ENCODE results near the gene ASB5. TPM values are rescaled to one million over a fixed set of nuclear protein-coding genes. Genes with fewer than 3 reads are reported as not detected.

The ASB5 gene
- total and polyA plus RNA-seq, 9 of the 15 experiments (the other 6 are each of a cell fraction or from before 2014, with no cell fraction given), result not detected

GRCh38 chr4:176292920-176293319 is 23.9 kb upstream of the ASB5 start:
- H3K4me2 ChIP-seq (ENCODE audit: insufficient read depth, low read length), result no peak overlapping the region
- POLR2A ChIA-PET, result interaction anchor here (0.9 to 1.6 kb wide), 3 partner anchors 10 to 21 kb away, joined by 3 to 5 read pairs (median 4); no protein-coding TSS in a partner anchor
- ATAC-seq (peak; percentile 31; the same call in 2 of the 3 replicates), DNase-seq (ENCODE audit: extremely low read depth in 1 of 4, low spot score in 3 of 4) (peak in 1 of 4 experiments; percentile 30), FAIRE-seq (no peak)
- TF ChIP-seq MAX (CRISPR knock-in tag; IDR thresholded peaks at IDR 0.05) (peak; percentile 18; the same call in 1 of the 2 replicates), CSDE1 (IDR thresholded peaks at IDR 0.05) (no peak), RBM25 (IDR thresholded peaks at IDR 0.05; ENCODE audit: low read depth, low read length, severe bottlenecking) (peak; percentile 75)
- H3K79me2 ChIP-seq (ENCODE audit: control insufficient read depth, insufficient read depth, low read length), result no peaks in the 10 kb centered on the region
- no peaks in the 10 kb centered on the region for H3K27me3 ChIP-seq (ENCODE audit: control insufficient read depth in 2 of 2, insufficient read depth in 2 of 2, low read length in 2 of 2)
- no peak overlapping the region for H3K4me3 ChIP-seq
- H3K27ac ChIP-seq (ENCODE audit: extremely low read depth, low read depth, low read length), result no peak overlapping the region
- no peaks in the 10 kb centered on the region for H4K20me1 ChIP-seq (replicated peaks; ENCODE audit: control insufficient read depth, insufficient read depth, low read length)
- WGBS (ENCODE audit: insufficient coverage, low coverage, missing lambda C conversion rate), result 36% methylated on average over 1 of the region's 1 CpG
- intact Hi-C loops (cut with micrococcal nuclease) (no loop called here), in situ Hi-C loops (cut with MboI) (no loop called here)
- no peaks in the 10 kb centered on the region for H3K9me1 ChIP-seq (ENCODE audit: control insufficient read depth, insufficient read depth, low read length)
- H3K9ac ChIP-seq (ENCODE audit: insufficient read depth in 1 of 2, low read depth in 2 of 2, low read length in 2 of 2), result no peak overlapping the region
- no peaks in the 10 kb centered on the region for H3K9me3 ChIP-seq (replicated peaks; ENCODE audit: control insufficient read depth, insufficient read depth, low read depth, low read length)
- peak overlapping the region; percentile 86 for H2AFZ ChIP-seq (ENCODE audit: low read depth, low read length)
- H3K36me3 ChIP-seq (ENCODE audit: control insufficient read depth, insufficient read depth, low read length), result no peaks in the 10 kb centered on the region
- no TSS peak for BruUV-seq (replicated peaks)
- CTCF ChIA-PET (ENCODE audit: low intra/inter-chr PET ratio), result no interaction called here
- H3K4me1 ChIP-seq (replicated peaks in 1 of 2; ENCODE audit: control insufficient read depth in 2 of 2, insufficient read depth in 2 of 2, low read length in 2 of 2), result peaks cover 16 to 19% of the 10 kb centered on the region in 2 experiments; a peak in 4 of 5 replicates

GRCh38 chr4:176291748-176292147 is 22.7 kb upstream of the ASB5 start:
- Histone ChIP-seq H3K27ac (ENCODE audit: extremely low read depth, low read depth, low read length) (0 out of 3 replicates have a peak overlapping the region, but pooled peaks have one; percentile 21), H3K9me1 (ENCODE audit: control insufficient read depth, insufficient read depth, low read length) (no peaks in the 10 kb centered on the region), H3K4me1 (replicated peaks in 1 of 2; ENCODE audit: control insufficient read depth in 2 of 2, insufficient read depth in 2 of 2, low read length in 2 of 2) (peaks cover 18 to 19% of the 10 kb centered on the region in 2 experiments; a peak in 4 of 5 replicates), H4K20me1 (replicated peaks; ENCODE audit: control insufficient read depth, insufficient read depth, low read length) (no peaks in the 10 kb centered on the region), H3K79me2 (ENCODE audit: control insufficient read depth, insufficient read depth, low read length) (no peaks in the 10 kb centered on the region), H3K4me3 (no peak overlapping the region), H3K9me3 (replicated peaks; ENCODE audit: control insufficient read depth, insufficient read depth, low read depth, low read length) (no peaks in the 10 kb centered on the region), H3K9ac (ENCODE audit: insufficient read depth in 1 of 2, low read depth in 2 of 2, low read length in 2 of 2) (0 out of 4 replicates have a peak overlapping the region, but pooled peaks of 1 of the 2 experiments have one; percentile 0), H3K4me2 (ENCODE audit: insufficient read depth, low read length) (no peak overlapping the region), H2AFZ (ENCODE audit: low read depth, low read length) (peak overlapping the region; percentile 11), H3K27me3 (ENCODE audit: control insufficient read depth in 2 of 2, insufficient read depth in 2 of 2, low read length in 2 of 2) (no peaks in the 10 kb centered on the region), H3K36me3 (ENCODE audit: control insufficient read depth, insufficient read depth, low read length) (no peaks in the 10 kb centered on the region)
- intact Hi-C loops (cut with micrococcal nuclease) (no loop called here), in situ Hi-C loops (cut with MboI) (no loop called here)
- POLR2A ChIA-PET, result no interaction called here
- WGBS (ENCODE audit: insufficient coverage, low coverage, missing lambda C conversion rate), result 2% methylated on average over 3 of the region's 3 CpGs
- DNase-seq (ENCODE audit: extremely low read depth in 1 of 4, low spot score in 3 of 4) (no peak), ATAC-seq (no peak), FAIRE-seq (peak; percentile 37)
- no TSS peak for BruUV-seq (replicated peaks)
- CTCF ChIA-PET (ENCODE audit: low intra/inter-chr PET ratio), result no interaction called here
- no peak for TF ChIP-seq GATA2 (CRISPR knock-in tag; IDR thresholded peaks at IDR 0.05)
- TF ChIP-seq CTBP1 (IDR thresholded peaks at IDR 0.05; ENCODE audit: borderline replicate concordance), result no peak
- no peak for TF ChIP-seq ZNF224 (CRISPR knock-in tag; IDR thresholded peaks at IDR 0.05)
- TF ChIP-seq MLLT1 (IDR thresholded peaks at IDR 0.05), result no peak
- TF ChIP-seq DPF2 (IDR thresholded peaks at IDR 0.05), result peak; percentile 56; the same call in 1 of the 2 replicates
- no peak for TF ChIP-seq HDGF (IDR thresholded peaks at IDR 0.05)
- peak; percentile 29; the same call in 1 of the 2 replicates for TF ChIP-seq ZNF592 (IDR thresholded peaks at IDR 0.05)
- peak; percentile 74 for TF ChIP-seq C11orf30 (IDR thresholded peaks at IDR 0.05; ENCODE audit: low read depth)
- TF ChIP-seq SMARCA4 (IDR thresholded peaks at IDR 0.05), result 0 out of 2 replicates have a peak, but pooled peaks have one; percentile 33
